Measurements from ENCODE around the gene GRB2.

GRCh38 chr17:75338335-75338734 is 67.1 kb downstream of the GRB2 start:
- no peak for TF ChIP-seq EZH2 (IDR thresholded peaks at IDR 0.05; ENCODE audit: borderline replicate concordance, low read depth, low read length, poor library complexity, severe bottlenecking)
- TF ChIP-seq, protein P1, sequence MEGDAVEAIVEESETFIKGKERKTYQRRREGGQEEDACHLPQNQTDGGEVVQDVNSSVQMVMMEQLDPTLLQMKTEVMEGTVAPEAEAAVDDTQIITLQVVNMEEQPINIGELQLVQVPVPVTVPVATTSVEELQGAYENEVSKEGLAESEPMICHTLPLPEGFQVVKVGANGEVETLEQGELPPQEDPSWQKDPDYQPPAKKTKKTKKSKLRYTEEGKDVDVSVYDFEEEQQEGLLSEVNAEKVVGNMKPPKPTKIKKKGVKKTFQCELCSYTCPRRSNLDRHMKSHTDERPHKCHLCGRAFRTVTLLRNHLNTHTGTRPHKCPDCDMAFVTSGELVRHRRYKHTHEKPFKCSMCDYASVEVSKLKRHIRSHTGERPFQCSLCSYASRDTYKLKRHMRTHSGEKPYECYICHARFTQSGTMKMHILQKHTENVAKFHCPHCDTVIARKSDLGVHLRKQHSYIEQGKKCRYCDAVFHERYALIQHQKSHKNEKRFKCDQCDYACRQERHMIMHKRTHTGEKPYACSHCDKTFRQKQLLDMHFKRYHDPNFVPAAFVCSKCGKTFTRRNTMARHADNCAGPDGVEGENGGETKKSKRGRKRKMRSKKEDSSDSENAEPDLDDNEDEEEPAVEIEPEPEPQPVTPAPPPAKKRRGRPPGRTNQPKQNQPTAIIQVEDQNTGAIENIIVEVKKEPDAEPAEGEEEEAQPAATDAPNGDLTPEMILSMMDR (conservative IDR thresholded peaks at IDR 0.05; ENCODE audit: low read depth, low read length) = no peak

All from A673 (cell line).